ENCODE data around the gene SLC12A4.
"Not testable (repeated sequence)": the region's sequence is repeated elsewhere in the genome, so short reads cannot be mapped to it uniquely, and the experiment has no call there.

The SLC12A4 gene

GRCh38 chr16:67924140-67924906, 44.1 kb downstream of the SLC12A4 start:
- no peak for DNase-seq

GRCh38 chr16:67923414-67924116, 44.9 kb downstream of the SLC12A4 start:
- no peak for DNase-seq

- no peak for DNase-seq
Measured at GRCh38 chr16:67922740-67923139, 45.7 kb downstream of the SLC12A4 start.

- DNase-seq = no peak
Measured at GRCh38 chr16:67922221-67922620, 46.2 kb downstream of the SLC12A4 start.

GRCh38 chr16:67919622-67920221, 48.7 kb downstream of the SLC12A4 start:
- no peak for DNase-seq

GRCh38 chr16:67917852-67918236, 50.6 kb downstream of the SLC12A4 start:
- no peak for DNase-seq

GRCh38 chr16:67917140-67917851, 51.1 kb downstream of the SLC12A4 start:
- DNase-seq = no peak

- DNase-seq = no peak
Measured at GRCh38 chr16:67915831-67916723, 52.4 kb downstream of the SLC12A4 start.

GRCh38 chr16:67915496-67915769, 53.0 kb downstream of the SLC12A4 start:
- DNase-seq = not testable (repeated sequence)

GRCh38 chr16:67914758-67915495, 53.5 kb downstream of the SLC12A4 start:
- no peak for DNase-seq

GRCh38 chr16:67910158-67910557, 58.3 kb downstream of the SLC12A4 start:
- no peak for DNase-seq

- no peak for DNase-seq
Measured at GRCh38 chr16:67909056-67909742, 59.2 kb downstream of the SLC12A4 start.

- no peak for DNase-seq
Measured at GRCh38 chr16:67907397-67908180, 60.8 kb downstream of the SLC12A4 start.

GRCh38 chr16:67902831-67903230, 65.6 kb downstream of the SLC12A4 start:
- no peak for DNase-seq

- no peak for DNase-seq
Measured at GRCh38 chr16:67901734-67902133, 66.7 kb downstream of the SLC12A4 start.

- DNase-seq = no peak
Measured at GRCh38 chr16:67897231-67897630, 71.2 kb downstream of the SLC12A4 start.

- no peak for DNase-seq
Measured at GRCh38 chr16:67893743-67894399, 74.6 kb downstream of the SLC12A4 start.

Measured in SIG-M5 (cell line).